Stimulated activated CD8-positive, alpha-beta memory T cell treated with anti-CD3 and anti-CD28 coated beads, Interleukin-15, amount 100 ng/mL, for 24 hours (primary cell): ENCODE measurements around the gene FOLH1.
"Not testable (repeated sequence)": the region's sequence is repeated elsewhere in the genome, so short reads cannot be mapped to it uniquely, and the experiment has no call there.

Experiments
- DNase-seq: peaks from one replicate; pipeline ENCODE4 v3.0.0-alpha.2; 2020; ENCODE audit warnings: low read depth

Gene FOLH1

DNA sequence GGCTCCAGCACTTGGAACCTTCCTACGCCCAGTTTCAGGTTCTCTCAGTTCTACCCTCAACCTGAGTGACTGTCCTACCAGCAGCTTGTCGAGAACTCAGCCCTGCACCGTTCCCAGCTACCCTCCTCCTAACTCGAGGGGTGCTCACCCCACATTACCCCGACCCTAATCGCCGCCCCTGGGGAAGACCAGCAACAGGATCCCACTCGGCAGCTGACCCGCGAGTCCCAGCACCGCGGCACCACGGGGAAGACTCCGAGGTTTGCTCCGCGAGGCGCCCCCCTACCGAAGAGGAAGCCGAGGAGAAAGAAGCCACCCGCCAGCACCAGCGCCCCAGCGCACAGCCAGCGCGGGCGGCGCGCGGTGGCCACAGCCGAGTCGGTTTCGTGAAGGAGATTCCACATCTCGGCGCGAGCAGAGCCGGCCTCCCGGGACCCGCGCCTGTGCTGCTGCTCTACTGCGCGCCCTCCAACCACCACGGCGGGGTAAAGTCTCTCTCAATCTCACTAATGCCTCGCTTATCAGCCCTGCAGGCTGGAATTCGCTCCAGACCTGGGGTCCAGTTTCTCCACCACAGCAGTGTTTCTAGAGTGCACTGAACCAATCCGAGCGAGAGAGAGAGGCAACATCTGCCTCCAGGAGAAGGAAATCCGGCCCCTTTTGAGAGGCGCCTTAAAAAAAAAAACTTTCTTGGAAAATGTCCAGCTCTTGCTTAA is at the start of gene FOLH1:
Gene FOLH1, minus strand, starts transcription at position 597 of the 716 bp plus-strand sequence. Its CDS starts 193 bp downstream, at position 404.
- DNase-seq, result no peak

- DNase-seq, result not testable (repeated sequence)
These were observed 46.7 kb upstream of the FOLH1 start for GRCh38 chr11:49255148-49255547.

GRCh38 chr11:49251212-49251611 is 42.8 kb upstream of the FOLH1 start:
- DNase-seq, result not testable (repeated sequence)

- not testable (repeated sequence) for DNase-seq
These were observed 42.2 kb upstream of the FOLH1 start for GRCh38 chr11:49250398-49251115.

GRCh38 chr11:49249363-49249762 is 41.0 kb upstream of the FOLH1 start:
- not testable (repeated sequence) for DNase-seq

GRCh38 chr11:49233685-49234084 is 25.3 kb upstream of the FOLH1 start:
- DNase-seq, result not testable (repeated sequence)

GRCh38 chr11:49233019-49233418 is 24.6 kb upstream of the FOLH1 start:
- DNase-seq, result not testable (repeated sequence)

DNA sequence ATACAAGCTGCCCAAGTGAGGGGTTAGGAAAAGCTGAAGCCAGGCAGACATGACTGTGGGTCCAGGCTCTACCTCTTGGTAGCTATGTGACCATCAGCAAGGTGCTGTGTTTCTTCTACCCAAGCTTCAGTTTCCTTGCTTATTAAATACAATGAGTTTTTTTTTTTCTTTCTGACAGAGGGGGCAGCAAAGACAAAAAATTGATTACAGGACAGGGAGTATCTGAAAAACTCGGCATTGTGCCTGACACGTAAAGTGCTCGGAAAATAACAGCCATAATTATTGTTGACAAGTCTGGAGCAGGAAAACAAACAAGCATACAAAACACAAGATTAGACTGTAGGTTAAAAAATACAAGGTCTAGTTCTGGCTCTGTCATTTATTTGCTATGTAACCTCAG is 23.3 kb upstream of the FOLH1 start:
- not testable (repeated sequence) for DNase-seq

GRCh38 chr11:49230534-49230933 is 22.1 kb upstream of the FOLH1 start:
- DNase-seq, result not testable (repeated sequence)

DNA sequence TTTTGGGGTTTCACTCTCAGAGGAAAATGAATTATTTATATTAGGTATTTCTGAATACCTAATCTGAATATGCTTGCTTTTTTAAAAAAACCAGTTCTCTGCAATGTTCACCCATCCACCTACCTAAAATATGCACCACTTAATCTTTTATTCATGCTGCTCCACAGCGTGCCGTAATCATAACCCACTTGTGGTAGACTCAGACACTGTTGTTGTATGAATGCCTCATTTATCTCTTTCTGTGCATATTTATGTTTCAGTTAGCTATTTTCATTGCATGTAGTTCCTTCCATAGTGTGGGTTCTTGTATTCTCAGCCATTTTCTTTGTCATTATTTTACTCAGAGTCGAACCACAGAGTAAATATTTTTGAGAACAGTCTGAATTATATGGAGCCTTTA is 21.6 kb upstream of the FOLH1 start:
- not testable (repeated sequence) for DNase-seq

GRCh38 chr11:49229136-49229535 is 20.7 kb upstream of the FOLH1 start:
- not testable (repeated sequence) for DNase-seq

GRCh38 chr11:49225255-49225785 is 16.9 kb upstream of the FOLH1 start:
- not testable (repeated sequence) for DNase-seq

GRCh38 chr11:49221112-49221511 is 12.7 kb upstream of the FOLH1 start:
- DNase-seq, result no peak

GRCh38 chr11:49213026-49213560 is 4.7 kb upstream of the FOLH1 start:
- no peak for DNase-seq

GRCh38 chr11:49206999-49207398 is 1.4 kb downstream of the FOLH1 start:
- DNase-seq, result not testable (repeated sequence)

DNA sequence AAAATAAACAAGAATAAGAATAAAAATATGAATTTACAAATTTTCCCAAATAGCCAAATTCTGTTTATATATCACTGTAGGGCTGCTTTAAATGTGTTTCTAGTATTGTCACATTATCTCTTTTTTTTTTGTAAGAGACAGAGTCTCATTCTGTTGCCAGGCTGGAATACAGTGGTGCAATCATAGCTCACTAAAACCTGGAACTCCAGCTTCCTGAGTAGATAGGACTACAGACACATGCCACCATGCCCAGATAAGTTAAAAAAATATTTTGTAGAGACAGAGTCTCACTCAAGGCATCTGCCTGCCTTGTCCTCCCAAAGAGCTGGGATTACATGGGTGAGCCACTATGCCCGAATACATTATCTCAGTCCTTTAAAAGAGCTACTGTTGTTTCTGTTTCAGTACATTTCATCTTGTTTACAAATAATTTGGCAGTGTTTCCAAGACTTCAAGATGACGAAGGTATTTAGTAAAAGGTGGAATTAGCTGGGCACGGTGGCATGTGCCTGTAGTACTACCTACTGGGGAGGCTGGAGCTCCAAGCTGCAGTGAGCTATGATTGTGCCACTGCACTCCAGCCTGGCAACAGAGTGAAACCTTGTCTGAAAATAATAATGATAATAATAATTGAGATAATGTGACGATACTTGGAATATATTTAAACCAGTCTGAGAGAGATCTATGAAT is 6.0 kb downstream of the FOLH1 start:
- no peak for DNase-seq

DNA sequence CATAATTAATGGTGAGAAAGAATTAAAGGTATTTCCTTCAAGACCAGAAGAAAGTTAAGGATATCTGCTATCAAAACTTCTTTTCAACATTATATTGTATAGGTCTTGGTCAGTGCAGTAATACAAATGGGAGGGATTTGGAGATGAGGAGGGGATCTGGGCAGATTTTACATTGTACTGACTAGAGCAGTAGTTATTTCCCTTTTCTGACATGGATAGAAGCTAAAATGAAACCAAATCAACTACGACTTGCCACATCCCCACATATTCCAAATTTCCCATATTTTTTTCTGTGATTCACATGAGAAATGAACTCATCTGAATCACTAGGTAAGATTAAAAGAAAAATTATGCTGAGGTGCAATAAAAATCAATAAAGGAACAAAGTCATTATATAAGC is 11.6 kb downstream of the FOLH1 start:
- DNase-seq, result not testable (repeated sequence)

DNA sequence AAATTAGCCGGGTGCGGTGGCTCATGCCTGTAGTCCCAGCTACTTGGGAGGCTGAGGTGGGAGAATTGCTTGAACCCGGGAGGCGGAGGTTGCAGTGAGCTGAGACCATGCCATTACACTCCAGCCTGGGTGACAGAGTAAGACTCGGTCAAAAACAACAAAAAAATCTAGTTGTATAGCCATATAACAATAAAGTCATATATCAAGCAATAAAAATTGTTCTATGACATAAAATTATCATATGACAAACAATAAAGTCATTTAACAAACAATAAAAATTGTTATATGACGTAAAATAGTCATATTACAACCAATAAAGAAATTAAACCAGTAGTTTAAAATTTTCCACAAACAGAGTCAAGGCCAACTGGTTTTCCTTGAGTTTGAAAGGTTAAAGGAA is 12.4 kb downstream of the FOLH1 start:
- DNase-seq, result not testable (repeated sequence)

DNA sequence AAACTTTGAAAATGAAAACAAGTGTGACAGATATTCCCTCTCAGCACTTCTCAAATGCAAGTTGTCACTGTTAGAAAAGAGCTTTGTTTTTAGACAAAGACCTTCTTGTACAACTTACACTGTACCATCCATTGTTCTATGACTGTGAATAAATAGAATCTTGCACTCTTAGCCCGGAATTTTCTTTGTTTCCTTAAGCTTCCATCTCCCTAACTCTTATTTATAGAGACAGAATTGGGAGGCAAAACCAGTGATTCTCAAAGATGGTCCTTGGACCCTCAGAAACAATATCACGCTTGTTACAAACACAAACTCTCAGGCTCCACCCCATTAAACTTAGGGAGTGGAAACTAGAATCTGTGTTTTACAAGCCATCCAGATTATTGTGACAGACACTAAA is 18.1 kb downstream of the FOLH1 start:
- not testable (repeated sequence) for DNase-seq

DNA sequence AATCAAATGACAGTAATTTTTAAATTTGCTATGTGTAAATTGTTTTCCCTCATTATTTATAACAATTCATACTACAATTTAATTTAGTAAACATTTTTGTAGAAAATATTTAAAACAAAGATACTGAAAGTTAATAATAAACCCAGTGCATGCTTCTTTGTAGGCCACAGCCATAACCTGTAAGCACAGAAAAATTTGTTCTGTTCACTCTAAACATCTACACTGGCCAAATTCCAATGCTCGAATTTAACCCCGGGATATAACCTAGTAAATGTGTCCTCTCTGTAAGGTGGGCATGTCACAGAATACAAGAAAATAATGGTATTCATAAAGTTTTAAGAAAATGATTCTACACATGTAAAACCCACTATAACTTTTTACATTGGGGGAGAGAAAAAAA is 22.2 kb downstream of the FOLH1 start:
- not testable (repeated sequence) for DNase-seq

DNA sequence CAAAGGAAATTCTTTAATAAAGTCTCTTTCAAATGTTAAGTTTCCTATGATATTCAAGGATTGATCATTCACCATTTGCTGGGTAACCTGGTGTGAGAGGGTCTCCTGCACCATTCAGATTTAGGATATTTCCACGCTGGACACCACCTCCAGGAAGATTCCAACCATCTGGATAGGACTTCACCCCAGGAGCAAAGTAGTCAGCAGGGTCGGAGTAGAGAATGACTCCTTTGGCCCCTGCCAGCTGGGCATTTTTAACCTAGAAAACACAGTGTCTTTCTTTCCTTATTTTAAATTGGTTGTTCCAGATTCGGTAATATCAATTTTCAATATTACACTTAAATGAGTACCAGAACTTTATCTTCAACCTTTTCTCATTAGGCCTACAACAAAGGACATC is 22.8 kb downstream of the FOLH1 start:
- DNase-seq, result not testable (repeated sequence)

- not testable (repeated sequence) for DNase-seq
These were observed 23.6 kb downstream of the FOLH1 start for GRCh38 chr11:49184756-49185155.
